Measurements from ENCODE around the gene IL1R2. TPM values are rescaled to one million over a fixed set of nuclear protein-coding genes. Genes with fewer than 3 reads are reported as not detected.

IL1R2 gene
- total and polyA plus RNA-seq, 2 of the 13 experiments (the other 11 are each of a cell fraction or from before 2014, with no cell fraction given), result 3.6 to 7.3 TPM

DNA sequence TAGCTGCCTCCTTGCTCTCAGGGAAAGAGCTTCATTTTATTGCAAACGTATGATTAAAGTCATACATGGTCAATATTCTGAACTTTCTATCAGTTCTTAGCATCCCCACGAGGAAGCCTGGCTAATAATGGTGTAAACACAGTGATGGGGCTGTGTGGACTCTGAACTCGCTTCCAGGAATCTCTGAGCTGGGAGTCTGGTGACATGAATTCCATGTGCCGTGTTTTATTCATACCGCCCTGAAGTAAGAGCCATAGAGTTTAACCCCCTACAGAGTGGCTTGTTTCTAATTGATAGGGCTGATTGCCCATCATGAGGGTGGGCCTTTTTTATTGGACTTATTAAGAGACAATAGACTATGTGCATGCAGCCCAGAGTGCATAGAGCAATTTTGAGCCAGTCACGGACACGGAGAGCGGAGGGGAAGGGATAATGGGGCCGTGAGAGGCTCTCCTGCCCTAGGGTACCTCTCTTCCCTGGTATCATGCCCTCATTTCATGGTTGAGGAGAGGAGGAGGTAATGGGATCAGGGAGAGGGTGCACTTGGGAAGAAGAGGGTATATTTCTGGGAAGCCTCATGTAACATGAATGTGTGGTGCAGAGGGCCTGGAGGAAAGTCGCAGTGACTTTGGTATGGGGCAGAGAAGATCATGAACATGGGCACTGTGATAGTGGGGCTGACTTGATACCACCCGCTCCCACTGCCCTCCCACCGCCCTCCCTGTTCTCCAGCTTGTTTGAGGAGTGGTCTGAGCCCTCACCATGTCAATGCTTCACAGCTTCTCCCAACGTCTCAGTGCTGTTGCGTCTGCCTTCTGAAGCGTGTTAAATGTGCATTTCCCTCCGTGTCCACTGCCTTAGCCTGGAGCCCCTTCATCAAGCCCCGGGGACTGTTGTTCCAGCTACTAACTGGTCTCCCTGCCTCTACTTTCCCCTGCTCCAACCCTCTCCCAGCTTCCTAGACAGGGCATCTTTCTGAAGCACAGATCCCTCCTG, 73.2 kb downstream of the IL1R2 start (continued):
- TF ChIP-seq POLR2G (IDR thresholded peaks at IDR 0.05; ENCODE audit: low read depth, low read length) (0 out of 2 replicates have a peak, but pooled peaks have one; percentile 30), REL (CRISPR knock-in tag; conservative IDR thresholded peaks at IDR 0.05) (no peak), HNF4A (CRISPR knock-in tag; IDR thresholded peaks at IDR 0.05) (peak; percentile 97), ZNF652 (CRISPR knock-in tag; IDR thresholded peaks at IDR 0.05; ENCODE audit: borderline replicate concordance, low read depth) (peak; percentile 95), TCF7 (IDR thresholded peaks at IDR 0.05; ENCODE audit: low read depth) (peak; percentile 46; the same call in 1 of the 2 replicates), GABPB1 (CRISPR knock-in tag; IDR thresholded peaks at IDR 0.05) (no peak), ZNF816 (CRISPR knock-in tag; IDR thresholded peaks at IDR 0.05; ENCODE audit: borderline replicate concordance) (no peak), MIXL1 (CRISPR knock-in tag; IDR thresholded peaks at IDR 0.05) (no peak; the same call in 1 of the 2 replicates), MEIS2 (CRISPR knock-in tag; IDR thresholded peaks at IDR 0.05) (0 out of 2 replicates have a peak, but pooled peaks have one; percentile 60), NFIB (CRISPR knock-in tag; IDR thresholded peaks at IDR 0.05; ENCODE audit: borderline replicate concordance) (no peak), GFI1 (CRISPR knock-in tag; IDR thresholded peaks at IDR 0.05; ENCODE audit: borderline replicate concordance) (peak; percentile 81)
- TF ChIP-seq, protein P1, sequence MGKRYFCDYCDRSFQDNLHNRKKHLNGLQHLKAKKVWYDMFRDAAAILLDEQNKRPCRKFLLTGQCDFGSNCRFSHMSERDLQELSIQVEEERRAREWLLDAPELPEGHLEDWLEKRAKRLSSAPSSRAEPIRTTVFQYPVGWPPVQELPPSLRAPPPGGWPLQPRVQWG (CRISPR knock-in tag; IDR thresholded peaks at IDR 0.05; ENCODE audit: borderline replicate concordance, low read depth), result no peak
- TF ChIP-seq, protein P2, sequence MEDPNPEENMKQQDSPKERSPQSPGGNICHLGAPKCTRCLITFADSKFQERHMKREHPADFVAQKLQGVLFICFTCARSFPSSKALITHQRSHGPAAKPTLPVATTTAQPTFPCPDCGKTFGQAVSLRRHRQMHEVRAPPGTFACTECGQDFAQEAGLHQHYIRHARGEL (CRISPR knock-in tag; IDR thresholded peaks at IDR 0.05), result no peak
- TF ChIP-seq, protein P3, sequence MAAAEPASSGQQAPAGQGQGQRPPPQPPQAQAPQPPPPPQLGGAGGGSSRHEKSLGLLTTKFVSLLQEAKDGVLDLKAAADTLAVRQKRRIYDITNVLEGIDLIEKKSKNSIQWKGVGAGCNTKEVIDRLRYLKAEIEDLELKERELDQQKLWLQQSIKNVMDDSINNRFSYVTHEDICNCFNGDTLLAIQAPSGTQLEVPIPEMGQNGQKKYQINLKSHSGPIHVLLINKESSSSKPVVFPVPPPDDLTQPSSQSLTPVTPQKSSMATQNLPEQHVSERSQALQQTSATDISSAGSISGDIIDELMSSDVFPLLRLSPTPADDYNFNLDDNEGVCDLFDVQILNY (CRISPR knock-in tag; conservative IDR thresholded peaks at IDR 0.05), result no peak
- TF ChIP-seq, protein P4, sequence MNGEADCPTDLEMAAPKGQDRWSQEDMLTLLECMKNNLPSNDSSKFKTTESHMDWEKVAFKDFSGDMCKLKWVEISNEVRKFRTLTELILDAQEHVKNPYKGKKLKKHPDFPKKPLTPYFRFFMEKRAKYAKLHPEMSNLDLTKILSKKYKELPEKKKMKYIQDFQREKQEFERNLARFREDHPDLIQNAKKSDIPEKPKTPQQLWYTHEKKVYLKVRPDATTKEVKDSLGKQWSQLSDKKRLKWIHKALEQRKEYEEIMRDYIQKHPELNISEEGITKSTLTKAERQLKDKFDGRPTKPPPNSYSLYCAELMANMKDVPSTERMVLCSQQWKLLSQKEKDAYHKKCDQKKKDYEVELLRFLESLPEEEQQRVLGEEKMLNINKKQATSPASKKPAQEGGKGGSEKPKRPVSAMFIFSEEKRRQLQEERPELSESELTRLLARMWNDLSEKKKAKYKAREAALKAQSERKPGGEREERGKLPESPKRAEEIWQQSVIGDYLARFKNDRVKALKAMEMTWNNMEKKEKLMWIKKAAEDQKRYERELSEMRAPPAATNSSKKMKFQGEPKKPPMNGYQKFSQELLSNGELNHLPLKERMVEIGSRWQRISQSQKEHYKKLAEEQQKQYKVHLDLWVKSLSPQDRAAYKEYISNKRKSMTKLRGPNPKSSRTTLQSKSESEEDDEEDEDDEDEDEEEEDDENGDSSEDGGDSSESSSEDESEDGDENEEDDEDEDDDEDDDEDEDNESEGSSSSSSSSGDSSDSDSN (CRISPR knock-in tag; IDR thresholded peaks at IDR 0.05), result no peak
- TF ChIP-seq, protein P5, sequence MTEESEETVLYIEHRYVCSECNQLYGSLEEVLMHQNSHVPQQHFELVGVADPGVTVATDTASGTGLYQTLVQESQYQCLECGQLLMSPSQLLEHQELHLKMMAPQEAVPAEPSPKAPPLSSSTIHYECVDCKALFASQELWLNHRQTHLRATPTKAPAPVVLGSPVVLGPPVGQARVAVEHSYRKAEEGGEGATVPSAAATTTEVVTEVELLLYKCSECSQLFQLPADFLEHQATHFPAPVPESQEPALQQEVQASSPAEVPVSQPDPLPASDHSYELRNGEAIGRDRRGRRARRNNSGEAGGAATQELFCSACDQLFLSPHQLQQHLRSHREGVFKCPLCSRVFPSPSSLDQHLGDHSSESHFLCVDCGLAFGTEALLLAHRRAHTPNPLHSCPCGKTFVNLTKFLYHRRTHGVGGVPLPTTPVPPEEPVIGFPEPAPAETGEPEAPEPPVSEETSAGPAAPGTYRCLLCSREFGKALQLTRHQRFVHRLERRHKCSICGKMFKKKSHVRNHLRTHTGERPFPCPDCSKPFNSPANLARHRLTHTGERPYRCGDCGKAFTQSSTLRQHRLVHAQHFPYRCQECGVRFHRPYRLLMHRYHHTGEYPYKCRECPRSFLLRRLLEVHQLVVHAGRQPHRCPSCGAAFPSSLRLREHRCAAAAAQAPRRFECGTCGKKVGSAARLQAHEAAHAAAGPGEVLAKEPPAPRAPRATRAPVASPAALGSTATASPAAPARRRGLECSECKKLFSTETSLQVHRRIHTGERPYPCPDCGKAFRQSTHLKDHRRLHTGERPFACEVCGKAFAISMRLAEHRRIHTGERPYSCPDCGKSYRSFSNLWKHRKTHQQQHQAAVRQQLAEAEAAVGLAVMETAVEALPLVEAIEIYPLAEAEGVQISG (CRISPR knock-in tag; IDR thresholded peaks at IDR 0.05), result peak; percentile 39; the same call in 1 of the 2 replicates
- TF ChIP-seq, protein P6, sequence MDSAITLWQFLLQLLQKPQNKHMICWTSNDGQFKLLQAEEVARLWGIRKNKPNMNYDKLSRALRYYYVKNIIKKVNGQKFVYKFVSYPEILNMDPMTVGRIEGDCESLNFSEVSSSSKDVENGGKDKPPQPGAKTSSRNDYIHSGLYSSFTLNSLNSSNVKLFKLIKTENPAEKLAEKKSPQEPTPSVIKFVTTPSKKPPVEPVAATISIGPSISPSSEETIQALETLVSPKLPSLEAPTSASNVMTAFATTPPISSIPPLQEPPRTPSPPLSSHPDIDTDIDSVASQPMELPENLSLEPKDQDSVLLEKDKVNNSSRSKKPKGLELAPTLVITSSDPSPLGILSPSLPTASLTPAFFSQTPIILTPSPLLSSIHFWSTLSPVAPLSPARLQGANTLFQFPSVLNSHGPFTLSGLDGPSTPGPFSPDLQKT (CRISPR knock-in tag; IDR thresholded peaks at IDR 0.05; ENCODE audit: borderline replicate concordance), result no peak
- TF ChIP-seq, protein P7, sequence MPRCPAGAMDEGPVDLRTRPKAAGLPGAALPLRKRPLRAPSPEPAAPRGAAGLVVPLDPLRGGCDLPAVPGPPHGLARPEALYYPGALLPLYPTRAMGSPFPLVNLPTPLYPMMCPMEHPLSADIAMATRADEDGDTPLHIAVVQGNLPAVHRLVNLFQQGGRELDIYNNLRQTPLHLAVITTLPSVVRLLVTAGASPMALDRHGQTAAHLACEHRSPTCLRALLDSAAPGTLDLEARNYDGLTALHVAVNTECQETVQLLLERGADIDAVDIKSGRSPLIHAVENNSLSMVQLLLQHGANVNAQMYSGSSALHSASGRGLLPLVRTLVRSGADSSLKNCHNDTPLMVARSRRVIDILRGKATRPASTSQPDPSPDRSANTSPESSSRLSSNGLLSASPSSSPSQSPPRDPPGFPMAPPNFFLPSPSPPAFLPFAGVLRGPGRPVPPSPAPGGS (CRISPR knock-in tag; IDR thresholded peaks at IDR 0.05), result no peak
